NCI-H69 (cell line): ENCODE results near the gene IQCM.
"Not testable (repeated sequence)": the region's sequence is repeated elsewhere in the genome, so short reads cannot be mapped to it uniquely, and the experiment has no call there.

Experiments
- DNase-seq: peaks from one replicate; lab custom pipeline; 2025; lab: John Stamatoyannopoulos, UW

Gene IQCM

GRCh38 chr4:149468669-149469068 lies 347.0 kb downstream of the IQCM start:
- DNase-seq: not testable (repeated sequence)

- DNase-seq: no peak
Observed at GRCh38 chr4:149466446-149466845, 349.2 kb downstream of the IQCM start.

GRCh38 chr4:149465955-149466354 lies 349.7 kb downstream of the IQCM start:
- DNase-seq: no peak

- DNase-seq: no peak
Observed at GRCh38 chr4:149443537-149443936, 372.1 kb downstream of the IQCM start.

- DNase-seq: no peak
Observed at GRCh38 chr4:149441338-149441737, 374.3 kb downstream of the IQCM start.

GRCh38 chr4:149426461-149426860 lies 389.2 kb downstream of the IQCM start:
- DNase-seq: no peak

- DNase-seq: peak; percentile 30
Observed at GRCh38 chr4:149409555-149409962, 406.1 kb downstream of the IQCM start.

- DNase-seq: peak; percentile 70
Observed at GRCh38 chr4:149409146-149409545, 406.5 kb downstream of the IQCM start.

- DNase-seq: no peak
Observed at GRCh38 chr4:149404143-149404542, 411.5 kb downstream of the IQCM start.

GRCh38 chr4:149403081-149403480 lies 412.6 kb downstream of the IQCM start:
- DNase-seq: no peak

- no peak for DNase-seq
Observed at GRCh38 chr4:149398993-149399392, 416.6 kb downstream of the IQCM start.

- DNase-seq: peak; percentile 63
Observed at GRCh38 chr4:149370785-149371420, 444.7 kb downstream of the IQCM start.

GRCh38 chr4:149370002-149370401 lies 445.6 kb downstream of the IQCM start:
- no peak for DNase-seq

GRCh38 chr4:149353241-149353640 lies 462.4 kb downstream of the IQCM start:
- no peak for DNase-seq

GRCh38 chr4:149349541-149349940 lies 466.1 kb downstream of the IQCM start:
- no peak for DNase-seq

- no peak for DNase-seq
Observed at GRCh38 chr4:149347139-149347538, 468.5 kb downstream of the IQCM start.

- no peak for DNase-seq
Observed at GRCh38 chr4:149345424-149345823, 470.2 kb downstream of the IQCM start.

GRCh38 chr4:149344436-149344835 lies 471.2 kb downstream of the IQCM start:
- no peak for DNase-seq

GRCh38 chr4:149343614-149344013 lies 472.0 kb downstream of the IQCM start:
- DNase-seq: no peak

GRCh38 chr4:149341117-149341516 lies 474.5 kb downstream of the IQCM start:
- peak; percentile 9 for DNase-seq

- no peak for DNase-seq
Observed at GRCh38 chr4:149328161-149328560, 487.5 kb downstream of the IQCM start.

- DNase-seq: no peak
Observed at GRCh38 chr4:149322203-149322602, 493.4 kb downstream of the IQCM start.

- no peak for DNase-seq
Observed at GRCh38 chr4:149321438-149321837, 494.2 kb downstream of the IQCM start.

GRCh38 chr4:149311076-149311475 lies 504.6 kb downstream of the IQCM start:
- no peak for DNase-seq
